Measurements from ENCODE around the gene ASB14. TPM values are rescaled to one million over a fixed set of nuclear protein-coding genes. Genes with fewer than 3 reads are reported as not detected.

Gene ASB14
- total RNA-seq, 1 experiment from 2014 or later, result not detected

- H3K4me2 ChIP-seq, result no peak overlapping the region
- H3K79me2 ChIP-seq (ENCODE audit: low read depth), result no peaks in the 10 kb centered on the region
- H3K36me3 ChIP-seq (ENCODE audit: low read depth), result no peaks in the 10 kb centered on the region
- no peak overlapping the region for H3K27ac ChIP-seq
- no peak overlapping the region for H2AFZ ChIP-seq
- H3F3A ChIP-seq (ENCODE audit: insufficient read depth, low read depth), result no peaks in the 10 kb centered on the region
- intact Hi-C loops (cut with micrococcal nuclease; ENCODE audit: unreplicated experiment), result no loop called here
- no peaks in the 10 kb centered on the region for H3K9me2 ChIP-seq (ENCODE audit: insufficient read depth)
- ChIA-PET CTCF (no interaction called here), POLR2A (ENCODE audit: unreplicated experiment) (no interaction called here)
- TF ChIP-seq EZH2 (IDR thresholded peaks at IDR 0.05; ENCODE audit: low read depth) (no peak), CTCF (conservative IDR thresholded peaks at IDR 0.05) (no peak)
- H3K9me3 ChIP-seq (ENCODE audit: insufficient read depth, low read depth), result no peaks in the 10 kb centered on the region
- H4K20me1 ChIP-seq (ENCODE audit: insufficient read depth), result no peaks in the 10 kb centered on the region
- H3K27me3 ChIP-seq (ENCODE audit: insufficient read depth, low read depth), result no peaks in the 10 kb centered on the region
- H3K4me1 ChIP-seq (replicated peaks; ENCODE audit: insufficient read depth), result no peaks in the 10 kb centered on the region
- no peak for DNase-seq
- no TSS peak for BruUV-seq (replicated peaks)
- no peak overlapping the region for H3K4me3 ChIP-seq
Observed at GRCh38 chr3:57274845-57275244, 17.6 kb downstream of the ASB14 start.

- H3K27me3 ChIP-seq (ENCODE audit: insufficient read depth, low read depth), result no peaks in the 10 kb centered on the region
- H2AFZ ChIP-seq, result no peak overlapping the region
- TF ChIP-seq EZH2 (IDR thresholded peaks at IDR 0.05; ENCODE audit: low read depth) (no peak), CTCF (conservative IDR thresholded peaks at IDR 0.05) (no peak)
- no peak overlapping the region for H3K4me2 ChIP-seq
- no peaks in the 10 kb centered on the region for H3K9me2 ChIP-seq (ENCODE audit: insufficient read depth)
- no peak overlapping the region for H3K27ac ChIP-seq
- no peaks in the 10 kb centered on the region for H3K4me1 ChIP-seq (replicated peaks; ENCODE audit: insufficient read depth)
- 0 out of 2 replicates have a peak, but pooled peaks cover 11% of the 10 kb centered on the region for H3K36me3 ChIP-seq (ENCODE audit: low read depth)
- no peaks in the 10 kb centered on the region for H4K20me1 ChIP-seq (ENCODE audit: insufficient read depth)
- no peak overlapping the region for H3K4me3 ChIP-seq
- BruUV-seq (replicated peaks), result no TSS peak
- H3K9me3 ChIP-seq (ENCODE audit: insufficient read depth, low read depth), result no peaks in the 10 kb centered on the region
- DNase-seq, result no peak
- H3K79me2 ChIP-seq (ENCODE audit: low read depth), result no peaks in the 10 kb centered on the region
- ChIA-PET CTCF (no interaction called here), POLR2A (ENCODE audit: unreplicated experiment) (no interaction called here)
- H3F3A ChIP-seq (ENCODE audit: insufficient read depth, low read depth), result no peaks in the 10 kb centered on the region
- intact Hi-C loops (cut with micrococcal nuclease; ENCODE audit: unreplicated experiment), result no loop called here
Observed at GRCh38 chr3:57268416-57268815, 24.1 kb downstream of the ASB14 start.

DNA sequence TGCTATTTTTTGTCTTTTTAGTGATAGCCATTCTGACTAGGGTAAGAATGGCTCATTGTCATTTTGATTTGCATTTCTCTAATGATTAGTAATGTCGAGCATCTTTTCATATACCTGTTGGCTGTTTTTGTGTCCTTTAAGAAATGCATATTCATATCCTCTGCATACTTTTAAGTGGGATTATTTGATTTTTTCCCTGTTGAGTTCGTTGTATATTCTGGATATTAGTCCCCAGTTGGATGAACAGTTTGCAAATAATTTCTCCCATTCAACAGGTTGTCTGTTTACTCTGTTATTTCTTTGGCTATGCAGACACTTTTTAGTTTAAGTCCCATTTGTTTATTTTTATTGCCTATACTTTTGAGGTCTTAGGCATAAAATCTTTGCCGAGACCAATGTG lies 30.6 kb downstream of the ASB14 start:
- Histone ChIP-seq H3K9me3 (ENCODE audit: insufficient read depth, low read depth) (no peaks in the 10 kb centered on the region), H2AFZ (no peak overlapping the region), H3K79me2 (ENCODE audit: low read depth) (no peaks in the 10 kb centered on the region), H3F3A (ENCODE audit: insufficient read depth, low read depth) (no peaks in the 10 kb centered on the region), H4K20me1 (ENCODE audit: insufficient read depth) (no peaks in the 10 kb centered on the region; the same call in 1 of the 2 replicates), H3K4me2 (no peak overlapping the region), H3K27me3 (ENCODE audit: insufficient read depth, low read depth) (no peaks in the 10 kb centered on the region), H3K36me3 (ENCODE audit: low read depth) (no peaks in the 10 kb centered on the region; the same call in 1 of the 2 replicates), H3K27ac (no peak overlapping the region), H3K9me2 (ENCODE audit: insufficient read depth) (no peaks in the 10 kb centered on the region), H3K4me3 (no peak overlapping the region), H3K4me1 (replicated peaks; ENCODE audit: insufficient read depth) (no peaks in the 10 kb centered on the region)
- TF ChIP-seq EZH2 (IDR thresholded peaks at IDR 0.05; ENCODE audit: low read depth) (no peak), CTCF (conservative IDR thresholded peaks at IDR 0.05) (no peak)
- BruUV-seq (replicated peaks), result no TSS peak
- no peak for DNase-seq
- intact Hi-C loops (cut with micrococcal nuclease; ENCODE audit: unreplicated experiment), result no loop called here
- ChIA-PET POLR2A (ENCODE audit: unreplicated experiment) (no interaction called here), CTCF (no interaction called here)
